SK-N-SH (cell line): ENCODE measurements around the gene PFKL. TPM values are rescaled to one million over a fixed set of nuclear protein-coding genes. Genes with fewer than 3 reads are reported as not detected.

Experiments used
- CTCF ChIA-PET: fragments of 300-600, 350-600 bp; formaldehyde crosslinking; extraction: SDS; loops from one replicate; lab custom pipeline; 2021; lab: Yijun Ruan, JAX
- POLR2A ChIA-PET: fragments of 350-600 bp; sonication (Branson Sonifier 250); formaldehyde crosslinking; extraction: SDS; loops from one replicate; lab custom pipeline; 2020; ENCODE audit warnings: antibody characterized with exemption, inconsistent platforms; lab: Yijun Ruan, JAX
- DNase-seq: peaks from one replicate; pipeline ENCODE4 v3.0.0; 2012
- H2AFZ ChIP-seq: fragments of 200-600 bp; sonication (generic); 2 replicates; pipeline ENCODE4 v1.8.1; 2016; ENCODE audit warnings: antibody characterized with exemption, mild to moderate bottlenecking, low read depth
- H3F3A ChIP-seq: fragments of 200-600 bp; sonication (generic); replicated peaks from 2 replicates; pipeline ENCODE3; 2016; ENCODE audit warnings: antibody characterized with exemption, mild to moderate bottlenecking; ENCODE audit not compliant: insufficient read depth
- H3K27ac ChIP-seq, 2 experiments: fragments of 200-500 bp in 1 of 2; fragments of 200-600 bp in 1 of 2; sonication (Bioruptor generic) in 1 of 2; sonication (generic), shearing (Covaris generic) in 1 of 2; 2 replicates each; pipeline versions ENCODE4 v1.5.1 to v1.6.1; 2014 to 2016; ENCODE audit warnings: low read depth in 2 of 2, inconsistent platforms in 1 of 2, low read length in 1 of 2, mild to moderate bottlenecking in 1 of 2, mixed read lengths in 1 of 2
- H3K27me3 ChIP-seq: fragments of 200-600 bp; sonication (generic), shearing (Covaris generic); 2 replicates; pipeline ENCODE4 v1.6.1; 2016; ENCODE audit warnings: mixed run types; ENCODE audit not compliant: insufficient read depth
- H3K36me3 ChIP-seq, 2 experiments: fragments of 200-500 bp in 1 of 2; fragments of 200-600 bp in 1 of 2; sonication (Bioruptor generic) in 1 of 2; sonication (generic) in 1 of 2; replicated peaks in 1 of 2; 2 replicates each; pipeline versions ENCODE3 to v1.5.1; 2014 to 2016; ENCODE audit warnings: low read length in 1 of 2, mild to moderate bottlenecking in 1 of 2; ENCODE audit not compliant: insufficient read depth in 2 of 2, control insufficient read depth in 1 of 2
- H3K4me1 ChIP-seq, 2 experiments: fragments of 200-500 bp in 1 of 2; fragments of 200-600 bp in 1 of 2; sonication (Bioruptor generic) in 1 of 2; sonication (generic), shearing (Covaris generic) in 1 of 2; 2 replicates each; pipeline versions ENCODE4 v1.5.1 to v1.6.1; 2014 to 2016; ENCODE audit warnings: low read depth in 1 of 2, low read length in 1 of 2, mixed run types in 1 of 2; ENCODE audit not compliant: insufficient read depth in 2 of 2, control insufficient read depth in 1 of 2
- H3K4me2 ChIP-seq: fragments of 200-600 bp; sonication (generic), shearing (Covaris generic); 2 replicates; pipeline ENCODE4 v1.6.1; 2017; ENCODE audit warnings: mixed run types
- H3K4me3 ChIP-seq, 2 experiments: fragments of 200-500 bp in 1 of 2; fragments of 200-600 bp in 1 of 2; sonication (Bioruptor generic) in 1 of 2; sonication (generic), shearing (Covaris generic) in 1 of 2; 2 replicates each; pipeline versions ENCODE4 v1.5.1 to v1.8.1; 2014 to 2016; ENCODE audit warnings: low read depth in 2 of 2, inconsistent platforms in 1 of 2, low read length in 1 of 2, mild to moderate bottlenecking in 1 of 2, mixed read lengths in 1 of 2, moderate library complexity in 1 of 2
- H3K79me2 ChIP-seq: fragments of 200-600 bp; sonication (generic); 2 replicates; pipeline ENCODE4 v1.8.1; 2017; ENCODE audit warnings: mild to moderate bottlenecking; ENCODE audit not compliant: insufficient read depth
- H3K9ac ChIP-seq: fragments of 200-600 bp; sonication (generic); 2 replicates; pipeline ENCODE4 v1.6.1; 2017; ENCODE audit warnings: mixed run types
- H3K9me2 ChIP-seq: fragments of 200-600 bp; sonication (generic); 2 replicates; pipeline ENCODE4 v1.6.1; 2017; ENCODE audit warnings: mixed run types
- H3K9me3 ChIP-seq: fragments of 200-600 bp; sonication (generic); 2 replicates; pipeline ENCODE4 v1.6.1; 2017; ENCODE audit warnings: mixed run types, mild to moderate bottlenecking, moderate library complexity
- H4K20me1 ChIP-seq: fragments of 200-600 bp; sonication (generic); 2 replicates; pipeline ENCODE4 v1.6.1; 2017; ENCODE audit warnings: mild to moderate bottlenecking, mixed run types; ENCODE audit not compliant: insufficient read depth
- CHD2 ChIP-seq: fragments of 150-350 bp; IDR thresholded peaks from 2 replicates; pipeline ENCODE4 v1.6.1; 2018; ENCODE audit warnings: low read length; ENCODE audit not compliant: partially characterized antibody
- CTCF ChIP-seq: fragments of 200-600 bp; sonication (generic); IDR thresholded peaks from 2 replicates; pipeline ENCODE4 v1.6.1; 2017; ENCODE audit warnings: antibody characterized with exemption, mild to moderate bottlenecking, moderate library complexity
- EZH2phosphoT487 ChIP-seq: fragments of 200-600 bp; sonication (generic); IDR thresholded peaks from 2 replicates; pipeline ENCODE4 v1.6.1; 2017; ENCODE audit warnings: low read depth, mixed run types, mild to moderate bottlenecking, antibody characterized with exemption, moderate library complexity, borderline replicate concordance
- FOSL2 ChIP-seq: IDR thresholded peaks from 2 replicates; pipeline ENCODE4 v1.4.0; 2012; ENCODE audit warnings: low read depth, mild to moderate bottlenecking, moderate library complexity, borderline replicate concordance
- FOXJ3 ChIP-seq: sonication (generic); formaldehyde crosslinking; IDR thresholded peaks from 2 replicates; pipeline ENCODE4 v1.5.1; 2020; ENCODE audit warnings: mild to moderate bottlenecking, missing genetic modification reagents
- GABPA ChIP-seq: IDR thresholded peaks from 2 replicates; pipeline ENCODE4 v1.4.0; 2012; ENCODE audit warnings: low read depth, mild to moderate bottlenecking
- MEF2A ChIP-seq: IDR thresholded peaks from 2 replicates; pipeline ENCODE4 v1.4.0; 2012; ENCODE audit warnings: low read depth, borderline replicate concordance
- MXI1 ChIP-seq: IDR thresholded peaks from 2 replicates; pipeline ENCODE4 v1.6.1; 2012; ENCODE audit warnings: mild to moderate bottlenecking, low read depth, low read length, improper control_type of control experiment
- NFIC ChIP-seq: IDR thresholded peaks from 2 replicates; pipeline ENCODE4 v1.4.0; 2012; ENCODE audit warnings: borderline replicate concordance
- NRF1 ChIP-seq: IDR thresholded peaks from 2 replicates; pipeline ENCODE4 v1.6.1; 2012; ENCODE audit warnings: low read depth, mild to moderate bottlenecking, low read length
- RCOR1 ChIP-seq: fragments of 150-350 bp; IDR thresholded peaks from 2 replicates; pipeline ENCODE4 v1.6.1; 2017; ENCODE audit warnings: antibody characterized with exemption, low read length
- RXRA ChIP-seq: IDR thresholded peaks from 2 replicates; pipeline ENCODE4 v1.4.0; 2012; ENCODE audit warnings: low read depth, mild to moderate bottlenecking, borderline replicate concordance
- SIN3A ChIP-seq: IDR thresholded peaks from 2 replicates; pipeline ENCODE4 v1.6.1; 2012; ENCODE audit warnings: low read depth, mild to moderate bottlenecking, low read length, moderate library complexity, borderline replicate concordance
- WGBS: methylation state at CpG from one replicate; pipeline ENCODE4 v1.1.6; 2017; ENCODE audit warnings: low lambda C conversion rate; 5-methylcytosine and 5-hydroxymethylcytosine counted together
- polyA plus RNA-seq, 3 experiments: library from polyadenylated mRNA; depleted of rRNA; stranded (reverse); fragments of >200 nt; gene quantifications; 2 replicates each; pipeline ENCODE4 v1.2.3, GENCODE V29; 2012
- TF ChIP-seq, protein P1 (sequence below): IDR thresholded peaks from 2 replicates; pipeline ENCODE4; 2012
- TF ChIP-seq, protein P2 (sequence below): IDR thresholded peaks from 2 replicates; pipeline ENCODE4 v1.4.0; 2012; ENCODE audit warnings: low read depth, borderline replicate concordance
- TF ChIP-seq, protein P3 (sequence below): IDR thresholded peaks from 2 replicates; pipeline ENCODE4 v1.4.0; 2012; ENCODE audit warnings: low read depth, borderline replicate concordance
- TF ChIP-seq, protein P4 (sequence below): fragments of 150-350 bp; IDR thresholded peaks from 2 replicates; pipeline ENCODE4 v1.6.1; 2016; ENCODE audit warnings: mild to moderate bottlenecking, low read depth, low read length

PFKL gene
- polyA plus RNA-seq, 1 of the 3 experiments (the other 2 are of a cell fraction) = 118 TPM

DNA sequence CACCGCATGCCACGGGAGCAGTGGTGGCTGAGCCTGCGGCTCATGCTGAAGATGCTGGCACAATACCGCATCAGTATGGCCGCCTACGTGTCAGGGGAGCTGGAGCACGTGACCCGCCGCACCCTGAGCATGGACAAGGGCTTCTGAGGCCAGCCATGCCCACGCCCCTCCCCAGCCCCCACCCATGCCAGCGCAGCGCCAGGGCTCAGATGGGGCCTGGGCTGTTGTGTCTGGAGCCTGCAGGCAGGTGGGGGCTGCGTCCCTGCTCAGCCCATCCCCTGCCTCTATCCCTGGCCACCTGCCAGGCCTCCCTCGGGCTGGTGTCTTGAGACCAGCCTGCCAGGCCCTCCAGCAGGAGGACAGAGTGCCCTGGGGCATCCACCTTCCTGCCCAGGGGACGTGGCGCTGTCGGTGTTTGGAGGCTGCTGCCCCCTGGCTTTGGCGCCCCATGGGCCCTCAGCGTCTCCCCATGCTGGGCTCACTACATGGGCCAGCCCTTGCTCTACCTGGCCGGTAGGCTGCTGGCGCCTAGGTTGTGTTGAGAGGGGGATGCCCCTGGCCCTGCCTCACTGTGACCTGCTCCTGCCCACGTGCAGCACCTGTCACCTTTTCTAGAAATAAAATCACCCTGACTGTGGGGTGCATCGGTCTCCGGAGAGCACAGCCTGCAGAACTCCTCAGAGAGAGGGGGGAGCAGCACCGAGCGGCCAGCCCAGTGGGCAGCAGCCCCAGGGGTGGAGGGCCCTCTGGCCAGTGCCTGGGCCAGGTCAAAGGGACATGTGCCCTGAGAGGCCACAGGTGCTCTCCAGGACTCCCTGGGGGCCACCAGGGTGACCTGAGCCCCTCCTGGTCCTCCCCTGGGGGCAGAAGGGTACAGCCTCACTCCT lies 27.1 kb downstream of the PFKL start:
- no peaks in the 10 kb centered on the region for H3K9me3 ChIP-seq
- peaks cover 0 to 11% of the 10 kb centered on the region in 2 experiments; a peak in 1 of 4 replicates for H3K4me1 ChIP-seq
- H3K9ac ChIP-seq = no peak overlapping the region
- H3K4me3 ChIP-seq = no peak overlapping the region
- peak; percentile 59 for DNase-seq
- POLR2A ChIA-PET = no interaction called here
- no peaks in the 10 kb centered on the region for H3K79me2 ChIP-seq
- H3F3A ChIP-seq = no peaks in the 10 kb centered on the region
- no peaks in the 10 kb centered on the region for H4K20me1 ChIP-seq
- H2AFZ ChIP-seq = no peak overlapping the region
- H3K27ac ChIP-seq = no peak overlapping the region
- CTCF ChIA-PET = interaction anchor here (1.1 to 1.6 kb wide), 2 partner anchors 23 to 30 kb away, joined by 3 to 6 read pairs; no protein-coding TSS in a partner anchor
- TF ChIP-seq NRF1 = no peak
- TF ChIP-seq, protein P1, sequence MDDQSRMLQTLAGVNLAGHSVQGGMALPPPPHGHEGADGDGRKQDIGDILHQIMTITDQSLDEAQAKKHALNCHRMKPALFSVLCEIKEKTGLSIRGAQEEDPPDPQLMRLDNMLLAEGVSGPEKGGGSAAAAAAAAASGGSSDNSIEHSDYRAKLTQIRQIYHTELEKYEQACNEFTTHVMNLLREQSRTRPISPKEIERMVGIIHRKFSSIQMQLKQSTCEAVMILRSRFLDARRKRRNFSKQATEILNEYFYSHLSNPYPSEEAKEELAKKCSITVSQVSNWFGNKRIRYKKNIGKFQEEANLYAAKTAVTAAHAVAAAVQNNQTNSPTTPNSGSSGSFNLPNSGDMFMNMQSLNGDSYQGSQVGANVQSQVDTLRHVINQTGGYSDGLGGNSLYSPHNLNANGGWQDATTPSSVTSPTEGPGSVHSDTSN = no peak
- TF ChIP-seq CTCF = no peak
- TF ChIP-seq, protein P2, sequence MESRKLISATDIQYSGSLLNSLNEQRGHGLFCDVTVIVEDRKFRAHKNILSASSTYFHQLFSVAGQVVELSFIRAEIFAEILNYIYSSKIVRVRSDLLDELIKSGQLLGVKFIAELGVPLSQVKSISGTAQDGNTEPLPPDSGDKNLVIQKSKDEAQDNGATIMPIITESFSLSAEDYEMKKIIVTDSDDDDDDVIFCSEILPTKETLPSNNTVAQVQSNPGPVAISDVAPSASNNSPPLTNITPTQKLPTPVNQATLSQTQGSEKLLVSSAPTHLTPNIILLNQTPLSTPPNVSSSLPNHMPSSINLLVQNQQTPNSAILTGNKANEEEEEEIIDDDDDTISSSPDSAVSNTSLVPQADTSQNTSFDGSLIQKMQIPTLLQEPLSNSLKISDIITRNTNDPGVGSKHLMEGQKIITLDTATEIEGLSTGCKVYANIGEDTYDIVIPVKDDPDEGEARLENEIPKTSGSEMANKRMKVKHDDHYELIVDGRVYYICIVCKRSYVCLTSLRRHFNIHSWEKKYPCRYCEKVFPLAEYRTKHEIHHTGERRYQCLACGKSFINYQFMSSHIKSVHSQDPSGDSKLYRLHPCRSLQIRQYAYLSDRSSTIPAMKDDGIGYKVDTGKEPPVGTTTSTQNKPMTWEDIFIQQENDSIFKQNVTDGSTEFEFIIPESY = no peak
- TF ChIP-seq, protein P3, sequence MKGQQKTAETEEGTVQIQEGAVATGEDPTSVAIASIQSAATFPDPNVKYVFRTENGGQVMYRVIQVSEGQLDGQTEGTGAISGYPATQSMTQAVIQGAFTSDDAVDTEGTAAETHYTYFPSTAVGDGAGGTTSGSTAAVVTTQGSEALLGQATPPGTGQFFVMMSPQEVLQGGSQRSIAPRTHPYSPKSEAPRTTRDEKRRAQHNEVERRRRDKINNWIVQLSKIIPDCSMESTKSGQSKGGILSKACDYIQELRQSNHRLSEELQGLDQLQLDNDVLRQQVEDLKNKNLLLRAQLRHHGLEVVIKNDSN = no peak
- no peak for TF ChIP-seq NFIC
- TF ChIP-seq SIN3A = no peak
- no peak for TF ChIP-seq MEF2A
- no peak for TF ChIP-seq EZH2phosphoT487
- no peak for TF ChIP-seq FOXJ3 (CRISPR knock-in tag)
- TF ChIP-seq RXRA = no peak
- TF ChIP-seq RCOR1 = no peak
- no peak for TF ChIP-seq GABPA
- TF ChIP-seq CHD2 = no peak
- TF ChIP-seq, protein P4, sequence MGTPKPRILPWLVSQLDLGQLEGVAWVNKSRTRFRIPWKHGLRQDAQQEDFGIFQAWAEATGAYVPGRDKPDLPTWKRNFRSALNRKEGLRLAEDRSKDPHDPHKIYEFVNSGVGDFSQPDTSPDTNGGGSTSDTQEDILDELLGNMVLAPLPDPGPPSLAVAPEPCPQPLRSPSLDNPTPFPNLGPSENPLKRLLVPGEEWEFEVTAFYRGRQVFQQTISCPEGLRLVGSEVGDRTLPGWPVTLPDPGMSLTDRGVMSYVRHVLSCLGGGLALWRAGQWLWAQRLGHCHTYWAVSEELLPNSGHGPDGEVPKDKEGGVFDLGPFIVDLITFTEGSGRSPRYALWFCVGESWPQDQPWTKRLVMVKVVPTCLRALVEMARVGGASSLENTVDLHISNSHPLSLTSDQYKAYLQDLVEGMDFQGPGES = no peak
- TF ChIP-seq FOSL2 = no peak
- TF ChIP-seq MXI1 = no peak
- 100% methylated on average over 2 of the region's 26 CpGs for WGBS
- H3K9me2 ChIP-seq = no peaks in the 10 kb centered on the region
- H3K27me3 ChIP-seq = no peaks in the 10 kb centered on the region
- H3K36me3 ChIP-seq = peaks cover 0 to 36% of the 10 kb centered on the region in 2 experiments
- no peak overlapping the region for H3K4me2 ChIP-seq
